Measurements from ENCODE around the gene BAG5.

BAG5 gene

GRCh38 chr14:103533999-103534575 lies 28.4 kb downstream of the BAG5 start:
- H3K9me2 ChIP-seq (replicated peaks; ENCODE audit: insufficient read depth, low read length) = no peaks in the 10 kb centered on the region
- H2AFZ ChIP-seq (ENCODE audit: low read depth, low read length, severe bottlenecking) = no peak overlapping the region
- peaks cover 22% of the 10 kb centered on the region for H3K79me2 ChIP-seq (ENCODE audit: insufficient read depth, low read length)
- H3K4me2 ChIP-seq (ENCODE audit: low read depth, low read length, poor library complexity, severe bottlenecking) = no peak overlapping the region
- no peaks in the 10 kb centered on the region for H3K36me3 ChIP-seq (ENCODE audit: low read length)
- no peaks in the 10 kb centered on the region for H3F3A ChIP-seq (ENCODE audit: insufficient read depth)
- H3K27ac ChIP-seq (ENCODE audit: low read depth, low read length) = no peak overlapping the region
- H3K4me3 ChIP-seq (ENCODE audit: insufficient read depth, low read length, poor library complexity, severe bottlenecking) = no peak overlapping the region
- TF ChIP-seq EZH2phosphoT487 (conservative IDR thresholded peaks at IDR 0.05; ENCODE audit: low read length) (no peak), CTCF (IDR thresholded peaks at IDR 0.05; ENCODE audit: insufficient read depth, low read length, poor library complexity, severe bottlenecking) (no peak)
- H3K27me3 ChIP-seq (ENCODE audit: low read length) = no peaks in the 10 kb centered on the region
- no peaks in the 10 kb centered on the region for H4K20me1 ChIP-seq (ENCODE audit: low read depth, low read length)
- no peak overlapping the region for H3K9ac ChIP-seq (ENCODE audit: low read length)
- H3K9me3 ChIP-seq (ENCODE audit: insufficient read depth, low read length) = no peaks in the 10 kb centered on the region

- no peaks in the 10 kb centered on the region for H3K36me3 ChIP-seq (ENCODE audit: low read length)
- no peaks in the 10 kb centered on the region for H4K20me1 ChIP-seq (ENCODE audit: low read depth, low read length)
- H3K9me3 ChIP-seq (ENCODE audit: insufficient read depth, low read length) = no peaks in the 10 kb centered on the region
- H3K27ac ChIP-seq (ENCODE audit: low read depth, low read length) = no peak overlapping the region
- no peak for TF ChIP-seq CTCF (IDR thresholded peaks at IDR 0.05; ENCODE audit: insufficient read depth, low read length, poor library complexity, severe bottlenecking)
- TF ChIP-seq EZH2phosphoT487 (conservative IDR thresholded peaks at IDR 0.05; ENCODE audit: low read length) = no peak
- no peaks in the 10 kb centered on the region for H3K9me2 ChIP-seq (replicated peaks; ENCODE audit: insufficient read depth, low read length)
- H3K4me3 ChIP-seq (ENCODE audit: insufficient read depth, low read length, poor library complexity, severe bottlenecking) = no peak overlapping the region
- H3F3A ChIP-seq (ENCODE audit: insufficient read depth) = no peaks in the 10 kb centered on the region
- no peaks in the 10 kb centered on the region for H3K27me3 ChIP-seq (ENCODE audit: low read length)
- H3K4me2 ChIP-seq (ENCODE audit: low read depth, low read length, poor library complexity, severe bottlenecking) = no peak overlapping the region
- no peak overlapping the region for H2AFZ ChIP-seq (ENCODE audit: low read depth, low read length, severe bottlenecking)
- H3K79me2 ChIP-seq (ENCODE audit: insufficient read depth, low read length) = peaks cover 22% of the 10 kb centered on the region
- no peak overlapping the region for H3K9ac ChIP-seq (ENCODE audit: low read length)
Observed at GRCh38 chr14:103533137-103533998, 29.1 kb downstream of the BAG5 start.

- H3K9ac ChIP-seq (ENCODE audit: low read length) = no peak overlapping the region
- no peak overlapping the region for H3K4me3 ChIP-seq (ENCODE audit: insufficient read depth, low read length, poor library complexity, severe bottlenecking)
- no peak overlapping the region for H3K4me2 ChIP-seq (ENCODE audit: low read depth, low read length, poor library complexity, severe bottlenecking)
Observed at GRCh38 chr14:103532216-103533136, 30.0 kb downstream of the BAG5 start.

More at GRCh38 chr14:103532216-103533136, 30.0 kb downstream of the BAG5 start:
- Histone ChIP-seq H3K79me2 (ENCODE audit: insufficient read depth, low read length) (peaks cover 22% of the 10 kb centered on the region), H3K27ac (ENCODE audit: low read depth, low read length) (no peak overlapping the region), H3F3A (ENCODE audit: insufficient read depth) (no peaks in the 10 kb centered on the region), H3K9me2 (replicated peaks; ENCODE audit: insufficient read depth, low read length) (no peaks in the 10 kb centered on the region), H4K20me1 (ENCODE audit: low read depth, low read length) (no peaks in the 10 kb centered on the region), H3K27me3 (ENCODE audit: low read length) (no peaks in the 10 kb centered on the region), H3K9me3 (ENCODE audit: insufficient read depth, low read length) (no peaks in the 10 kb centered on the region), H2AFZ (ENCODE audit: low read depth, low read length, severe bottlenecking) (no peak overlapping the region), H3K36me3 (ENCODE audit: low read length) (no peaks in the 10 kb centered on the region)
- TF ChIP-seq EZH2phosphoT487 (conservative IDR thresholded peaks at IDR 0.05; ENCODE audit: low read length) (no peak), CTCF (IDR thresholded peaks at IDR 0.05; ENCODE audit: insufficient read depth, low read length, poor library complexity, severe bottlenecking) (no peak)

Data from SU-DHL-6 (cell line).